ES-I3 (cell line): ENCODE measurements around the gene STKLD1.
A peak's percentile ranks its signal among the peaks of the same experiment; 100 is the strongest.
"Not testable (repeated sequence)": the region's sequence is repeated elsewhere in the genome, so short reads cannot be mapped to it uniquely, and the experiment has no call there.

Source experiments
- H3K36me3 ChIP-seq: 2 replicates; pipeline ENCODE4 v1.6.1; 2013; ENCODE audit warnings: mild to moderate bottlenecking, low read length, control low read depth, moderate library complexity; ENCODE audit not compliant: insufficient read depth
- H3K4me1 ChIP-seq: 2 replicates; pipeline ENCODE4 v1.6.1; 2013; ENCODE audit warnings: mild to moderate bottlenecking, control low read depth, low read length; ENCODE audit not compliant: insufficient read depth
- H3K9ac ChIP-seq: 2 replicates; pipeline ENCODE4 v1.6.1; 2013; ENCODE audit warnings: low read depth, mild to moderate bottlenecking, low read length, moderate library complexity
- H3K9me3 ChIP-seq: 2 replicates; pipeline ENCODE4 v1.6.1; 2013; ENCODE audit warnings: mild to moderate bottlenecking, low read length, moderate library complexity; ENCODE audit not compliant: control insufficient read depth, insufficient read depth

The STKLD1 gene

GRCh38 chr9:133375724-133376654 is at the start of gene STKLD1, which contains the start of gene SURF4:
STKLD1 (plus strand) TSS chr9:133376366; CDS start chr9:133376474, 108 bp downstream.
SURF4 (minus strand) TSS chr9:133376060; CDS start chr9:133375969, 91 bp downstream.
- Histone ChIP-seq H3K36me3 (0 out of 2 replicates have a peak, but pooled peaks cover 4% of the 10 kb centered on the region), H3K9ac (peak within 1 kb of the TSS; percentile 86), H3K4me1 (no peaks in the 10 kb centered on the region; the same call in 1 of the 2 replicates)

GRCh38 chr9:133327021-133327420 is 49.1 kb upstream of the STKLD1 start:
- not testable (repeated sequence) for H3K9ac ChIP-seq, H3K36me3 ChIP-seq

More at GRCh38 chr9:133375724-133376654, at the start of gene STKLD1, which contains the start of gene SURF4:
- no peaks in the 10 kb centered on the region for H3K9me3 ChIP-seq

GRCh38 chr9:133327834-133328484 is 48.2 kb upstream of the STKLD1 start:
- Histone ChIP-seq H3K9ac (no peak overlapping the region), H3K36me3 (peaks cover 3% of the 10 kb centered on the region; the same call in 1 of the 2 replicates), H3K4me1 (peaks cover 4% of the 10 kb centered on the region; the same call in 1 of the 2 replicates), H3K9me3 (no peaks in the 10 kb centered on the region; the same call in 1 of the 2 replicates)

More at GRCh38 chr9:133327021-133327420, 49.1 kb upstream of the STKLD1 start:
- not testable (repeated sequence) for H3K9me3 ChIP-seq, H3K4me1 ChIP-seq

GRCh38 chr9:133329306-133330156 is 46.6 kb upstream of the STKLD1 start:
- Histone ChIP-seq H3K36me3 (peaks cover 14% of the 10 kb centered on the region), H3K4me1 (peaks cover 11% of the 10 kb centered on the region; the same call in 1 of the 2 replicates)

GRCh38 chr9:133331221-133331620 is 44.9 kb upstream of the STKLD1 start:
- Histone ChIP-seq H3K9me3 (no peaks in the 10 kb centered on the region), H3K36me3 (peaks cover 14% of the 10 kb centered on the region), H3K9ac (no peak overlapping the region), H3K4me1 (peaks cover 14% of the 10 kb centered on the region; the same call in 1 of the 2 replicates)

More at GRCh38 chr9:133329306-133330156, 46.6 kb upstream of the STKLD1 start:
- H3K9me3 ChIP-seq, H3K9ac ChIP-seq: not testable (repeated sequence)

- Histone ChIP-seq H3K36me3 (peaks cover 14% of the 10 kb centered on the region), H3K4me1 (peaks cover 14% of the 10 kb centered on the region; the same call in 1 of the 2 replicates), H3K9ac (no peak overlapping the region), H3K9me3 (no peaks in the 10 kb centered on the region)
Observed at GRCh38 chr9:133331641-133332380, 44.4 kb upstream of the STKLD1 start.

GRCh38 chr9:133332381-133332730 is 43.8 kb upstream of the STKLD1 start:
- peaks cover 14% of the 10 kb centered on the region; the same call in 1 of the 2 replicates for H3K4me1 ChIP-seq
- peaks cover 14% of the 10 kb centered on the region for H3K36me3 ChIP-seq
- no peak overlapping the region for H3K9ac ChIP-seq
- no peaks in the 10 kb centered on the region for H3K9me3 ChIP-seq

GRCh38 chr9:133333011-133333410 is 43.2 kb upstream of the STKLD1 start:
- Histone ChIP-seq H3K9me3 (no peaks in the 10 kb centered on the region), H3K36me3 (peaks cover 14% of the 10 kb centered on the region), H3K4me1 (peaks cover 14% of the 10 kb centered on the region; the same call in 1 of the 2 replicates), H3K9ac (no peak overlapping the region)

GRCh38 chr9:133333566-133333965 is 42.6 kb upstream of the STKLD1 start:
- Histone ChIP-seq H3K4me1 (peaks cover 11% of the 10 kb centered on the region; the same call in 1 of the 2 replicates), H3K36me3 (peaks cover 14% of the 10 kb centered on the region), H3K9ac (peak overlapping the region; percentile 13; the same call in 1 of the 2 replicates), H3K9me3 (no peaks in the 10 kb centered on the region)

GRCh38 chr9:133334161-133334560 is 42.0 kb upstream of the STKLD1 start:
- Histone ChIP-seq H3K36me3 (peaks cover 14% of the 10 kb centered on the region), H3K4me1 (peaks cover 9% of the 10 kb centered on the region; the same call in 1 of the 2 replicates), H3K9ac (peak overlapping the region; percentile 78), H3K9me3 (no peaks in the 10 kb centered on the region)

- H3K9ac ChIP-seq: peak overlapping the region; percentile 78
- H3K9me3 ChIP-seq, H3K4me1 ChIP-seq: not testable (repeated sequence)
- H3K36me3 ChIP-seq: peaks cover 21% of the 10 kb centered on the region
Observed at GRCh38 chr9:133334888-133335287, 41.3 kb upstream of the STKLD1 start.

GRCh38 chr9:133335924-133336811 is 40.0 kb upstream of the STKLD1 start, which contains the start of gene SURF6:
SURF6 (minus strand) TSS chr9:133336188; CDS start chr9:133336132, 56 bp downstream.
- peaks cover 20% of the 10 kb centered on the region for H3K36me3 ChIP-seq
- no peaks in the 10 kb centered on the region for H3K9me3 ChIP-seq
- peak within 1 kb of the TSS; percentile 78 for H3K9ac ChIP-seq
- peaks cover 9% of the 10 kb centered on the region; the same call in 1 of the 2 replicates for H3K4me1 ChIP-seq
